T47D (cell line): ENCODE measurements around the gene GPRC5C.

Source experiments
- DNase-seq, 2 experiments: peaks; one replicate each; pipeline versions ENCODE4 v3.0.0 to v3.0.0-alpha.2; 2011 to 2012; ENCODE audit warnings: low read depth in 1 of 2, low spot score in 1 of 2
- JUND ChIP-seq: IDR thresholded peaks from 2 replicates; pipeline ENCODE4 v1.6.1; 2012; ENCODE audit warnings: low read depth
- in situ Hi-C: cut with HindIII; loops from 2 replicates; pipeline ENCODE4 v1.10.0; 2016; ENCODE audit warnings: low sequenced_read_pairs, low pct_unique_long_range_greater_than_20kb

Gene GPRC5C

GRCh38 chr17:74430385-74430705 lies 1.5 kb upstream of the GPRC5C start:
- TF ChIP-seq JUND, result no peak
- in situ Hi-C loops, result no loop called here
- DNase-seq, result peak in 1 of 2 experiments; percentile 74

GRCh38 chr17:74430706-74431567 lies 951 bp upstream of the GPRC5C start:
- peak; percentile 69 to 89 for DNase-seq
- in situ Hi-C loops, result no loop called here
- TF ChIP-seq JUND, result no peak

- no peak for DNase-seq
- no peak for TF ChIP-seq JUND
- in situ Hi-C loops, result no loop called here
Measured at GRCh38 chr17:74432424-74432690, 469 bp downstream of the GPRC5C start.

GRCh38 chr17:74432766-74433391 lies 991 bp downstream of the GPRC5C start:
- TF ChIP-seq JUND, result no peak
- DNase-seq, result peak in 1 of 2 experiments; percentile 32
- in situ Hi-C loops, result no loop called here

- DNase-seq, result peak; percentile 70 to 80
- in situ Hi-C loops, result no loop called here
- TF ChIP-seq JUND, result no peak
Measured at GRCh38 chr17:74433421-74434121, 1.7 kb downstream of the GPRC5C start.

- DNase-seq, result no peak
- in situ Hi-C loops, result no loop called here
- no peak for TF ChIP-seq JUND
Measured at GRCh38 chr17:74435775-74436359, 4.0 kb downstream of the GPRC5C start.

- peak in 1 of 2 experiments; percentile 49 for DNase-seq
- no peak for TF ChIP-seq JUND
- in situ Hi-C loops, result no loop called here
Measured at GRCh38 chr17:74437702-74438101, 5.8 kb downstream of the GPRC5C start.

- no peak for DNase-seq
- TF ChIP-seq JUND, result no peak
- in situ Hi-C loops, result no loop called here
Measured at GRCh38 chr17:74439691-74440567, 8.0 kb downstream of the GPRC5C start.

- DNase-seq, result no peak
- no peak for TF ChIP-seq JUND
- in situ Hi-C loops, result no loop called here
Measured at GRCh38 chr17:74441537-74441936, 9.6 kb downstream of the GPRC5C start.

- DNase-seq, result no peak
- in situ Hi-C loops, result no loop called here
- TF ChIP-seq JUND, result no peak
Measured at GRCh38 chr17:74442291-74442669, 10.4 kb downstream of the GPRC5C start.

- in situ Hi-C loops, result no loop called here
- TF ChIP-seq JUND, result no peak
- DNase-seq, result peak; percentile 63 to 86
Measured at GRCh38 chr17:74442670-74443515, 11.0 kb downstream of the GPRC5C start.
